Measurements from ENCODE around the gene TMEM256.
A peak's percentile ranks its signal among the peaks of the same experiment; 100 is the strongest.
"Not testable (repeated sequence)": the region's sequence is repeated elsewhere in the genome, so short reads cannot be mapped to it uniquely, and the experiment has no call there.

TMEM256 gene

DNA sequence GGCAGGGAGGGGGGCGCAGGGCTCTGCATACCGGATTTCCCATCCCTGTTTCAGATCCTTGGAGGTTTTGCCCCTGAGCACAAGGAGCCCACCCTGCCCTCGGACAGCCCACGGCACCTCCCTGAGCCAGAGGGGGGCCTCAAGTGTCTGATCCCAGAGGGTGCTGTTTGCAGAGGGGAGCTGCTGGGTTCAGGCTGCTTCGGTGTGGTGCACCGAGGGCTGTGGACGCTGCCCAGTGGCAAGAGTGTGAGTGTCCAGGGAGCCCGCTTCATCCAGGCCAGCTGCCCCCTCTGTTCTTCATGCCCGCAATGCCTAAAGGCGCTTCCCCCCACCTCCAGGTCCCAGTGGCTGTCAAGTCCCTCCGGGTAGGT is 20.5 kb downstream of the TMEM256 start:
- no peak for DNase-seq (ENCODE audit: low read depth)

DNA sequence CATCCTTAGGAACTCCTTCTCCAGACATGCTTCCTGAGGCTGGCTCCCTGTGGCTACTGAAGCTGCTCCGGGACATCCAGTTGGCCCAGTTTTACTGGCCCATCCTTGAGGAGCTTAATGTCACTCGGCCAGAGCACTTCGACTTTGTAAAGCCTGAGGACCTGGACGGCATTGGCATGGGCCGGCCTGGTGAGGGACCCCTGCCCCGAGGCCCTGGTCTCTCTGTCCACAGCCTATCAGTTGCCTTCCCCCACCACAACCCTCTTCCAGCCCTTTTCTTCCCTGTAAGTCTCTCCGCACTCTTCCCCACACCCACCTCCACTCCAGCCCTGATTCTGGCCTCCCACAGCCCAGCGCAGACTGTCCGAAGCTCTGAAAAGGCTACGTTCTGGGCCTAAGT is 21.0 kb downstream of the TMEM256 start:
- DNase-seq (ENCODE audit: low read depth): no peak

DNA sequence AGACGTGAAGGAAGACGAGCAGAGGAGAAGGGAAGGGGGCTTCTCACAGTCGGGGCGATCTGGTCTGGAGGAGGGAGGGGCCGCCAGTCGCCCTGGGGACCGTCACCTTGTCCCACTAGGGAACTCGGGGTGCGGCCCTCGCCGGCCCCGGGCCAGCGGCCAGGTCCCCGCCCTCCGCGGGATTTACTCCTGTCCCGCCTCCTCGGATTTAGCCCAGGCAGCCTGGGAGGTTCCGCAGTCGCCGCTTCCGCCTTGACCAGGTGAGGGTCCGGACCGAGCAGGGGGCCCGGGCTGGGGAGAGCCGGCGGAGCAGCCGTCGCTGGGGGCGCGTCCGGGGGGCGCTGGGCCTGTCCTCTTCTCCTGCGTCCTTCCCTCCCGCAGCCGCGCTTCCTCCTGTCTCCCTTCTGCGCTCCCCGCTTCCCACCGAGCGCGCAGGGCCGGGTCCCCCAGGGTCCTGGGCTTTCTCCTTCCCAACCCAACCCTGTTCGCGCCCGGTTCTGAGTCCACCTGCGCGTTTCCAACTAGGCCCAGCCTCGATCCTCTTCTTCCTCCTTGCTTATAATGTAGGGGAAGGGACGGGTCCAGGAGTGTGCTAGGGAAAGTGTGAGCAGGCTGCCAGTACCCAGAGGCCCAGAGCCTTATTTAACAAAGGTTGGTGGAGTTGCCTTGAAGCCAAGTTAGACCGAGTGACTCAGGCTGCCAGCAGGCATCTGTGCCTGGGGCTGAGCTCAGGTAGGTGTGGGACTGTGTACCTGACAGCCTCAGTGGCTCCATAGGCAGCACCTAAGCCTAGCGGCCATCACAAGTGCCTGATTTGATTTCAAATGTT is 22.8 kb downstream of the TMEM256 start, which contains the start of gene TNK1:
Gene TNK1 (plus strand): TSS at position 235 of the 829 bp plus-strand sequence. CDS start 1,838 bp downstream, outside the sequence.
- DNase-seq (ENCODE audit: low read depth): no peak

DNA sequence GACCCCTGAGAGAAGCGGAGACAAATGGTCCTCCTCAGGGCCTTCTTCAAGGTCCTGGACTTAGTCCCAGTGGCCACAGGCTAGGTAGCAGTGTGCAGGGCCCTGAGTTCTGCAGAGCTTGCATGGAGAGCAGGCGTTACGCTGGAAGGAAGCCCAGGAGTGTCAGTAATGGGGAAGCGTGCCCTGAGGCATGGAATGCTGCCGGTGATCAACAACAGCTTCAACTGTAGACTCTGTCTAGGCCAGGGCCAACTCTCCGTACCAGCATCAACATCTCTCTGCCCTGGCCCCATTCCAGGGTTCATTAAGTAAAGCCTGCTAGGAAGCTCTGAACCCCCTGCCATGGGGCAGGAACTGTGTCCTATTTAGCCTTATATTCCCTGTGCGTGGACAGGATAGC is 23.6 kb downstream of the TMEM256 start:
- DNase-seq (ENCODE audit: low read depth): no peak

DNA sequence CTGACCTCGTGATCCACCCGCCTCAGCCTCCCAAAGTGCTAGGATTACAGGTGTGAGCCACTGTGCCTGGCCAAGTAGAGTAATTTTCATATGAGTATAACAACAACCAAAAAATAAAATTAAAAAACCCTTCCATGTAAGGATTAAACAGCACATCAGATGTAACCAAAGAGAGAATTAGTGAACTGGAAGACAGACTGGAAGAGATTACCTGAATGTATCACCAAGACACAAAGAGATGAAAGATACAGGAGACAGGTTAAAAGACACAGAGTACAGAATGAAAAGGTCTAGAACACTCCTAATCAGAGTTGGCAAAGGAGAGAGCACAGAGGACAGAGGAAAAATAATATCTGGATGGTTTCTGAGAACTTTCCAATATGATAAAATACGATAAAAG is 24.8 kb downstream of the TMEM256 start:
- DNase-seq (ENCODE audit: low read depth): no peak

DNA sequence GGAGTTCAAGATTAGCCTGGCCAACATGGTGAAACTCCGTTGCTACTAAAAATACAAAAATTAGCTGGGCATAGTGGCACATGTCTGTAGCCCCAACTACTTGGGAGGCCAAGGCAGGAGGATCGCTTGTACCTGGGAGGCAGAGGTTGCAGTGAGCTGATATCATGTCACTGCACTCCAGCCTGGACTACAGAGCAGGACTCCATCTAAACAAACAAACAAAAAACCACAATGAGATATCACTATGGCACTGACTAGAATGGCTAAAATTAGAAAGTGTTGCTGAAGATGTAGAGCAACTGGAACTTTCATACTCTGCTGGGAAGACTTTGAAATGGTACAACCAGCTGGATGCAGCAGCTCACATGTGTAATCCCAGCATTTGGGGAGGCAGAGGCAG is 29.5 kb downstream of the TMEM256 start:
- DNase-seq (ENCODE audit: low read depth): no peak

DNA sequence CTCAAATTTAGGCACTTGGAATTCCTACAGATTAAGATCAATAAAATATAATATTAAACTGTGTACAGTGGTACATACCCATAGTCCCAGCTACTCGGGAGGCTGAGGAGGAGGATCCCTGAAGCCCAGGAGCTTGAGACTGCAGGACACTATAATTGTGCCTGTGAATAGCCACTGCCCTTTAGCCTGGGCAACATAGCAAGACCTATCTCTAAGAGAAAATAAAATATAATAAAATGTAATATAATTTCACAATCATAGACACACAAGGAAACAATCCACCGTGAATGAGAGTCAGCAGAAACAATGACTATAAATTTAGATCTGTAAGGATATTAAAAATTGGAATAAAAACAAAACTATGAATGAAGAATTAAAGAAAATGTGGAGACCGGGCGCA is 33.0 kb downstream of the TMEM256 start:
- DNase-seq (ENCODE audit: low read depth): no peak

DNA sequence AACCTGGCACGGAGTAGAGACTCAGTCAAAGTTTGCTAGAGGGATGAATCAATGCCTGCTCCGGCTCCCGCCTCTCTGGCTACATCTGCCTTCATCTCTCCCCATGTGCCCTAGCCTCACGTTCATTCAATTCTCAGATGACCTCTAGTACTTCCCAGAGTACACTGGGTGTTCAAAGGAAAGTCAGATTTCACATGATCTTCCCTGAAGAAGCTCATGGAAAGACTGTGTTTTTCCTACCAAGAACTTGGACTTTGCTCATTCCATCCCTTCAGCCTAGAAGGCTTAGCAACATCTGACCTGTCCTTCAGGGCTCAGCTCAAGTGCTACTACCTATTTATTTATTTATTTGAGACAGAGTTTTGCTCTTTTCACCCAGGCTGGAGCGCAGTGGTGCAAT is 34.1 kb downstream of the TMEM256 start:
- no peak for DNase-seq (ENCODE audit: low read depth)

DNA sequence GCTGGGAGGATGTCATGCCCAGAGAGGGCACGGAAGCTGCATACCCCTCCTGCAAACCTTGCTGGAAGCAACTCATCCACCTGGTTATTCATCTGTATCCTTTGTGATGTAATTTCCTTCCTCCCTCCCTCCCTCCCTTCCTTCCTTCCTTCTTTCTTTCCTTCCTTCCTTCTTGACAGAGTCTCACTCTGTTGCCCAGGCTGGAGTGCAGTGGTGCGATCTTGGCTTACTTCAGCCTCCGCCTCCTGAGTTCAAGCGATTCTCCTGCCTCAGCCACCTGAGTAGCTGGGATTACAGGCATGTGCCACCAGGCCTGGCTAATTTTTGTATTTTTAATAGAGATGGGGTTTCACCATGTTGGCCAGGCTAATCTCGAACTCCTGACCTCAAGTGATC is 35.3 kb downstream of the TMEM256 start:
- DNase-seq (ENCODE audit: low read depth): not testable (repeated sequence)

DNA sequence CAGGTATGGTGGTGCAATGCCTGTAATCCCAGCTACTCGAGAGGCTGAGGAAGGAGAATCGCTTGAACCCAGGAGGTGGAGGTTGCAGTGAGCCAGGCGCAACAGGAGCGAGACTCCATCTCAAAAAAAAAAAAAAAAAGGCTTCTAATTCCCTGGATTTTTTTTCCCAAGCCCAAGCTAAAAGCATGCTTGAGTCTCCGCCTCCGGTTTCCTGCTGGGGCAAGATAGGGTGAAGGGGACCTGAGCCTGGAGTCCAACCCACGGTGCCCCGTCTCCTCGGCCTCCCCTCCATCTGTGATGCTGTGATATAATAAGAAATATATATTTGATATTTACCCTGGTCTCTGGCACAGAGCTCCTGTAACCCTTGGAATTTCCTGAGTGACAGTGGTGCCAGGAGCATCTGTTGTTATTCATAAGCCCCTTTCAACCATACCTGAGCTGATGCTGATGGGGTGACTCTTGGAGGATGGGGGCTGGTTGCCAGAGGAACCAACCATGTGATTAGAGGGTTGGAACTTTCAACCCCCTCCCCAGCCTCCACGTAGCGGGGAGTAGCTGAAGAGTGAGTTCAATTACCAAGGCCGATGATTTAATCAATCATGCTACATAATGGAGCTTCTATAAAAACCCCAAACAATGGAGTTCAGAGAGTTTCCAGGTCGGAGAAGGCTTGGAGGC is 35.8 kb downstream of the TMEM256 start:
- DNase-seq (ENCODE audit: low read depth): no peak

DNA sequence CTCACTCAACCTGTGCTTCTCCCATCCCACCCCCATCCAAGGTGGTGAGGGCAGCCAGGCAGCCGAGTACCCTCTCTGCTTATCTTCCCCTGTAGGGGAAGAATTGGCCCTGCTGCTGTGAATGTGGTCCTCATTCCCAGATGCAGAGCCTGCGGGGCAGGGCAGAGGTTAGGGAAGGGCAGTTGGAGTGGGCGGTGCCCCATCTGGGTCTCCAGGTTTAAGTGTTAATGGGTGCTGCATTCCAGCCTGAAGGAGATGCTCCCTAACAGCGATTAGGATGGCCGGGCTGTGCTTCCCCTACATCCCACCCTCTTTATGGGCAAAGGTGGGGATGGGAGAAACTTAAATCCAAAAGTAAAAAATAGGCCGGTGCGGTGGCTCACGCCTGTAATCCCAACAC is 36.8 kb downstream of the TMEM256 start:
- DNase-seq (ENCODE audit: low read depth): no peak

DNA sequence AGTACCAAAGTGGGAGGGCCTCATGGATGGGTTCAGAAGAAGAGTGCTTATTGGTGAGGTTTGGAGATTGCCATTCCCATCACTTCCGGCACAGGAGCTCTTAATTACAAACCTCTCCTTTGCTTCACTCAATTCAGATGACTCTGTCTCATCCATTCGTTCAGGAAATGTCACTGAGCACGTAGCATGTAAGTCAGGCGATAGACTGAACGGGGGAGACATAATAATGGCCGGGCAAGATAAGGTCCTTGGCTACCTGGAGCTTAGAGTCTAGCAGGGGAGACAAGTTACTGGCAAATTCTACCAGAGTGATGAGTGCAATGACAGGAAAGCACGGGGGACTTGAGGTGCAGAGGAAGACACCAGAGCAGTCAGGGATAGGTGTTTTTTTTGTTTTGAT is 37.9 kb downstream of the TMEM256 start:
- DNase-seq (ENCODE audit: low read depth): not testable (repeated sequence)

DNA sequence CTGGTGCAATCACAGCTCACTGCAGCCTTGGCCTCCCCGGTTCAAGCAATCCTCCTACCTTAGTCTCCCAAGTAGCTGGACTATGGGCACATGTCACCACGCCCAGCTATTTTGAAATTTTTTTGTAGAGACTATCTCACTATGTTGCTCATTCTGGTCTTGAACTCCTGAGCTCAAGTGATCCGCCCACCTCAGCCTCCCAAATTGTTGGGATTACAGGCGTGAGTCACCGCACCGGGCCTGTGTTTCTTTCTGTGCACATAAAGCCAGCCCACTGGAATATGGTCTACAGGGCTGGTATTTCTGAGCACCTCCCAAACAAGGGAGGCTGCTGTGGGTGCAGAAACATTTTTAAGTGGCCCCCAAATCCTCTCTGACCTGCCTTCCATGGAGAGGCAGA is 40.6 kb downstream of the TMEM256 start:
- no peak for DNase-seq (ENCODE audit: low read depth)

DNA sequence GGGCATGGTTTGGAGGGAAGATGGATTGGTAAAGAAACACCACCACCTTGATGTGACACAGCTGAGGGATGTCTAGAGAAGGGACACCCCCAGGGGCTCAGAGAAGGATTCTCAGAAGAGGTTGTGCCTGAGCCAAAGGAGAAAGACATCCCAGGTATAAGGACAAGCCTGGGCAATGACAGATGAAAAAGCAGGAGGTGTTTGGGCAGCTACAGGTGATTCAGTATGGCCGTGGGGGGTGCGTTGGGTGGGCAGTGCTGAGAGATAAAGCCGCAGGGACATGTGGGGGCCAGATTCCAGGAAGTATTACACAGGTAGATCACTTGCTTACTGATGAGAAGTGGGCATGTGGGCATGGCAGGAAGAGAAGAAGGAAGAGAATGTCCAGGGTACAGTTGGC is 42.0 kb downstream of the TMEM256 start:
- no peak for DNase-seq (ENCODE audit: low read depth)

DNA sequence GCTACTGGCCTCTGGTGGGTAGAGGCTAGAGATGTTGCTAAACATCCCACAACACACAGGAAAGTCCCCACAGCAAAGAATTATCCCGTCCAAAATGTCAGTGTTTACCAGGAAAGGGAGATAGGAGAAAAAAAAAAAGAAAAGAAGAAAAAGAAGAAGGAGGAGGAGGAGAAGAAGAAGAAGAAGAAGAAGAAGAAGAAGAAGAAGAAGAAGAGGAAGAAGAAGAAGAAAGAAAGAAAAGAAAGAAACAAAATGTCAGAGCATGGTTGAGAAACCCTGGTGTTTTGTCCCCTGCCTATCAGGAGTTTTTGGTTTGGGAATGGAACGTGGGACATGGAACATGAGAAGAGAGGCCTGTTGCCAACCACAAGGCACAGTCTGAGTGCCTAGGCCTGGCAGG is 46.5 kb downstream of the TMEM256 start:
- no peak for DNase-seq (ENCODE audit: low read depth)

DNA sequence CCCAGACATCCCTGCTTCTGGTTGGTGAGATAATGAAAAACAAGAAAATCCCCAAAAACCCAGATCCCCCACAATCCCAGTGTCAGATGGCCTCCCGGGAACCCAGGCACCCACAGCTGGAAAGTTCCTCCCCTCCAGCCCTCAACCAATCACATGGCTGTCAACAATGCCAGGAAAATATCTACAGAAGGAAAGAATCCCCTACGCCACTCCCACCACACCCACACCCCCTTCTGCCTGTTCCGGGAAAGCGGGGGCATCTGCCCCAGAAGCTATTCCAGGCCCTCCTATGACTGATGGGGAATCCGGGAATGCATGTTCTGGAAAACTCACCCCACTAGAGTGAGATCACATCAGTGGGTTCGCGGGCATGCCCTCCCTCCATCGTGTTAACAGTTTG is 47.1 kb downstream of the TMEM256 start:
- no peak for DNase-seq (ENCODE audit: low read depth)

DNA sequence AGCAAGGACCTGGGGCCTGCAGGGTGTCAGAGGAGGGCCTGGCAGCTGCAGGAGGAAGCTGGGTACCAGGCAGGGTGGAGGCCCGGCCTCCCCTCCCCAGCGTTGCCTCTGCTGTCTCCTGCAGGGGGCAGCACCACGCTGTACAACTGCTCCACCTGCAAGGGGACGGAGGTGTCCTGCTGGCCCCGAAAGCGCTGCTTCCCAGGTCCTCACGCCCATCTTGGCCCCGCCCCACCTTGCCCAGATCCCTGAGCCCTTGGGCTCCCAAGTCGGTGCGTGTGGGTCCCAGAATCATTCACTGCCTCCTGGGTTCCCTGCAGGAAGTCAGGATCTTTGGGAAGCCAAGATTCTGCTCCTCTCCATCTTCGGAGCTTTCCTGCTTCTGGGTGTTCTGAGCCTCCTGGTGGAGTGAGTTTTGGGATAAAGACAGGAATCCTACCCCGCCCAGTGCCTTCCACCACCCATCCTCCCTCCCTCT is 47.8 kb downstream of the TMEM256 start:
- peak; percentile 76 for DNase-seq (ENCODE audit: low read depth)

DNA sequence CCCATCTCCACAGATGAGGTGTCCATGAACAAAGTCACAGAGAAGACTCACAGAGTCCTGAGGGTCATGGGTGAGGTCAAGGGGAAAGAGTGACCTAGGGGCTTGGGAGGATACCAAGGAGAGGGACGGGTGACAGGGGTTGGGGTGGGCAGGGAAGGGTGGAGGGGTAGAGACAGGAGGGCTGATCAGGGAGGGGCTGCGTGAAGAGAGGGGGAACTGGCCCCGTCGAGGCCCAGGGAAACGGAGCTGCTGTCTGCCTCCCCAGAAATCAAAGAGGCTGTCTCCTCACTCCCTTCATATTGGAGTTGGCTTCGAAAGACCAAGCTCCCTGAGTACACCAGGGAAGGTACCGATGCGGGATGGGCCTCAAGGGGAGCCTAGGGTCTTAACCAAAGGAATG is 48.3 kb downstream of the TMEM256 start:
- DNase-seq (ENCODE audit: low read depth): no peak

DNA sequence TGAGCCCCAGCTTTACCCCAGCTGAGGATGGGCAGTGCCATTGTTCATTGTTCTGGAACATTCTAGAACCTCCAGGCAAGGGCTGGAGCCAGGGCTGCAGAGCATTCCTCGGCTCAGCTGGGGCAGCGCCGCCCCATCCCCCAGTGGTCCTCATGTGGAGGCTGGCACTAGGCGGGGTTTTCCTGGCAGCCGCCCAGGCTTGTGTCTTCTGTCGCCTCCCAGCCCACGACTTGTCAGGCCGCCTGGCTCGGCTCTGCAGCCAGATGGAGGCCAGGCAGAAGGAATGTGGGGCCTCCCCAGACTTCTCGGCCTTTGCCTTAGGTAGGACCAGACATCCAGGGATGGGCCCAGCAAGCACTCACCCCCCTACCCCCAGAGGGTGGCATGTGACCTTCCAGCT is 48.8 kb downstream of the TMEM256 start, which contains the start of gene TMEM95:
Gene TMEM95 (plus strand): TSS at position 104 of the 400 bp plus-strand sequence. CDS start 49 bp downstream, at position 153.
- no peak for DNase-seq (ENCODE audit: low read depth)

DNA sequence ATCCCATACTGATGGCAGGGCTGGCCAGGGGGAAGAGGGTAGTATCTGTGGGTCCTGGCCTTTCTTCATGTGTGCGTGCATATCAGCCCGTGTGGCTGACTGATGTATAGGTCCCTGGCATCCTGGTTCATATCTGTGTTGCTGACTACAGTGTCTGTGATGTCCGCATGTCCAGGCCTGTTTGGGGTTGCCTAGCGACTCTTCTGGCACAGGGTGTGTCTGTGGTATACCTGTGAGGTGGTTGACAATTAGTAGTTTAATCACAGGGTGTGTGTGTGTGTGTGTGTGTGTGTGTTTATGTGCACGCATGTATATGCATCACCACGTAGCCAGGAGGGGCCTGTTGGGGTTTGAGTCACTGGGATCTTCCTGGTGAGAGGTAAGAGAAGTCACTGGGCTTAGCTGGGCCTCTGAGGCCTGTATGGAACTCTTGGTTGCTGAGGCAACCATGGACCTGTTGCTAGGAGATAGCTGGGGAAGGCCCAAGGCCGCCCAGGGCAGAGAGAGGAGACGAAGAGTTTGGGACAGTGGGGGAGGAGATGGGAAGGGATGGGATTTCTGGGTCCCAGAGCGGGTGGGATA is 49.5 kb downstream of the TMEM256 start:
- no peak for DNase-seq (ENCODE audit: low read depth)

Measured in stimulated activated CD8-positive, alpha-beta memory T cell treated with anti-CD3 and anti-CD28 coated beads, Interleukin-15, amount 100 ng/mL, for 1 hour (primary cell).